Epithelial cell of esophagus (primary cell): ENCODE data around the gene SRGAP1.

Experiments used
- DNase-seq: peaks from one replicate; pipeline ENCODE4 v3.0.0; 2010; ENCODE audit warnings: low read depth
- H3K4me3 ChIP-seq: 2 replicates; pipeline ENCODE4 v1.5.1; 2011; ENCODE audit warnings: mild to moderate bottlenecking, low read length, control low read depth
- TF ChIP-seq, protein P1 (sequence below): IDR thresholded peaks from 2 replicates; pipeline ENCODE4 v1.5.1; 2011; ENCODE audit warnings: low read depth, mild to moderate bottlenecking, low read length, control low read depth, inconsistent platforms; ENCODE audit not compliant: insufficient read depth; ENCODE audit errors: missing control alignments

Gene SRGAP1

DNA sequence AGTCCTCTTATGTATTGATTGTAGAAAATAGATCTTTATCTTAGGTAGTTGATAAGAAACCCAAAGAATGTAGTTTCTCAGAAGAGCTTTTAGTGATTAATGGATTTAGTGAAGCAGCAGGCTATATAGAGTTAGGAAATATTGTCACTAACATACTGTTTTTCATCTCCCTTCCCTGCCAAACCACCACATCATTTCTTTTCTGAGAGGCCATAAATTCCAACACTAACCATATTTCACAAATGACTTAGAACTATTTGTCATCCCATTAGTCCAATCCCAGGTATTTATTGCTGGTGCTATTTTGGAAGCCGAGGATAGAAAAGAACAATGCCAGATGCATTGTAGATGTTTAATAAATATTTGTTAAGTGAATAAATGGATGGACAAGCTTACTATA is 191.9 kb downstream of the SRGAP1 start:
- no peak for DNase-seq
- TF ChIP-seq, protein P1, sequence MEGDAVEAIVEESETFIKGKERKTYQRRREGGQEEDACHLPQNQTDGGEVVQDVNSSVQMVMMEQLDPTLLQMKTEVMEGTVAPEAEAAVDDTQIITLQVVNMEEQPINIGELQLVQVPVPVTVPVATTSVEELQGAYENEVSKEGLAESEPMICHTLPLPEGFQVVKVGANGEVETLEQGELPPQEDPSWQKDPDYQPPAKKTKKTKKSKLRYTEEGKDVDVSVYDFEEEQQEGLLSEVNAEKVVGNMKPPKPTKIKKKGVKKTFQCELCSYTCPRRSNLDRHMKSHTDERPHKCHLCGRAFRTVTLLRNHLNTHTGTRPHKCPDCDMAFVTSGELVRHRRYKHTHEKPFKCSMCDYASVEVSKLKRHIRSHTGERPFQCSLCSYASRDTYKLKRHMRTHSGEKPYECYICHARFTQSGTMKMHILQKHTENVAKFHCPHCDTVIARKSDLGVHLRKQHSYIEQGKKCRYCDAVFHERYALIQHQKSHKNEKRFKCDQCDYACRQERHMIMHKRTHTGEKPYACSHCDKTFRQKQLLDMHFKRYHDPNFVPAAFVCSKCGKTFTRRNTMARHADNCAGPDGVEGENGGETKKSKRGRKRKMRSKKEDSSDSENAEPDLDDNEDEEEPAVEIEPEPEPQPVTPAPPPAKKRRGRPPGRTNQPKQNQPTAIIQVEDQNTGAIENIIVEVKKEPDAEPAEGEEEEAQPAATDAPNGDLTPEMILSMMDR, result no peak
- no peak overlapping the region for H3K4me3 ChIP-seq

- DNase-seq, result peak; percentile 47
- TF ChIP-seq, protein P1, result no peak
- H3K4me3 ChIP-seq, result peak overlapping the region; percentile 9
These were observed 194.9 kb downstream of the SRGAP1 start for GRCh38 chr12:64039281-64039871.

DNA sequence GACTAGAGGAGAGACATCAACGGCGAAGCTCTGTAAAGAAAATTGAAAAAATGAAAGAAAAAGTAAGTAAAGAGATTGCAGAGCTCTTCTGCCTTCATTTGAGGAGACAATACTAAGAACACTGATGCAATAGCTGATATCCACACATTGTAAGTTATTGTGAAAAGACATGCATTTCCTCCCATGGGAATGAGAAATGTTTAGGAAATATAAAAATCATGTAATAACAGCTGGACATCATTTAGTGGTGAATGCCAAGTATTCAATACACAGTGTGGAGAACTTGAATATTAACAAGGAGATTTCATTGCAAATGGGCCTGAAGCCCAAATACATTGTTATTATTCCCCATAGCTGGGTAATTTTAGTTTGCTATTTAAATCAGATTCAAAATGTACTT is 198.4 kb downstream of the SRGAP1 start:
- DNase-seq, result no peak
- TF ChIP-seq, protein P1, result no peak
- H3K4me3 ChIP-seq, result no peak overlapping the region

DNA sequence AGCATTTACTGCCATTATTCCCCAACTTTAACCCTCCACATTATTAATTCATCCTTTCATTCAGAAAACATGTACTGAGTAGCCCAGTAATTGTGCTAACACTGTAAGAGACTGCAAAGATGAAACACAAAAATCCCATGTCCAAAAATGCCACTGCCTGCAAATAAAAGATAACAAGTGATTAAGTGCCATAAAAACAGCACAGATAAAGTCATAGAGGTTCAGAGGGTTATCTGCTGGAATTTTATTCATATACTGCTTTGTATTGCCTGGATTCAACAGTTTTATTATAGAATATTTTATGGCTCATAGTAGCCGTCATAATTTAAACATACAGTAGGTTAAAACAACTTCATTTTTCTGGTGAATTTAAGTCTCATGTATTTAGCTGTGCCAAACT is 199.7 kb downstream of the SRGAP1 start:
- no peak for DNase-seq
- TF ChIP-seq, protein P1, result no peak
- H3K4me3 ChIP-seq, result no peak overlapping the region

- DNase-seq, result no peak
- no peak overlapping the region for H3K4me3 ChIP-seq
- TF ChIP-seq, protein P1, result no peak
These were observed 206.6 kb downstream of the SRGAP1 start for GRCh38 chr12:64051057-64051456.

DNA sequence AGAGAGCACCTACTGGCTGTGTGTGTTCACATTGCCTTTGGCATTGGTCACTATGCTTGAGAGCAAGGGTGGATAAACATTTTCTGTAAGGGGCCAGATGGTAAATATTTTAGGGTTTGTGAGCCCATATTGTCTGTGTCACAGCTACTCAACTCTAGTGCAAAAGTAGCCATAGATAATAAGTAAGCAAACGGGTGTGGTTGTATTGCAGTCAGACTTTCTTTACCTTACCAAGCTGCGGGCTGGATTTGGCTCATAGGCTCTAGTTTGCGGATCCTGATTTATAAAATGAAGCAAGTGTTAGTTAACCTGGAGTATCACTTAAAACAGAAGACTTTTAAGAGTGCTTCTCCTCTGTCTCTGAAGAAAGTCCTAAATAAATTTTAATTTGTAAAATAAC is 208.6 kb downstream of the SRGAP1 start:
- no peak overlapping the region for H3K4me3 ChIP-seq
- no peak for DNase-seq
- TF ChIP-seq, protein P1, result no peak

GRCh38 chr12:64054079-64054520 is 209.6 kb downstream of the SRGAP1 start:
- TF ChIP-seq, protein P1, result no peak
- H3K4me3 ChIP-seq, result no peak overlapping the region

More at GRCh38 chr12:64054079-64054520, 209.6 kb downstream of the SRGAP1 start:
- DNase-seq, result no peak
